HepG2 (cell line): ENCODE measurements around the gene IPO8. TPM values are rescaled to one million over a fixed set of nuclear protein-coding genes. Genes with fewer than 3 reads are reported as not detected.

Experiments
- ATAC-seq: fragments of 200-7000 bp; cut with Tn5 transposase; 3 replicates; pipeline ENCODE4 v1.9.1; 2020; ENCODE audit warnings: mild to moderate bottlenecking, moderate library complexity
- BruUV-seq: library from RNA; stranded (reverse); fragments of 400-500 nt; replicated peaks from 2 replicates; lab custom pipeline; 2021; lab: Mats Ljungman, UMichigan
- CTCF ChIA-PET: fragments of 300-600 bp; formaldehyde crosslinking; extraction: SDS; loops from one replicate; lab custom pipeline; 2021; ENCODE audit warnings: low total read pairs, inconsistent platforms, low intra/inter-chr PET ratio; lab: Yijun Ruan, JAX
- POLR2A ChIA-PET: fragments of 350-600 bp; sonication (Branson Sonifier 250); formaldehyde crosslinking; loops from one replicate; lab custom pipeline; 2020; ENCODE audit warnings: antibody characterized with exemption, inconsistent platforms; lab: Yijun Ruan, JAX
- DNase-seq: peaks from one replicate; pipeline ENCODE4 v3.0.0-alpha.2; 2015; ENCODE audit warnings: low spot score
- FAIRE-seq: peaks from 3 replicates; lab custom pipeline; 2011; peaks lifted over from hg19 to GRCh38; lab: Jason Lieb, UNC
- H2AFZ ChIP-seq: one replicate; pipeline ENCODE4 v1.6.1; 2011; ENCODE audit warnings: low read length, inconsistent platforms
- H3K27ac ChIP-seq: fragments of 300-600 bp; 3 replicates; pipeline ENCODE4 v1.8.0; 2011; ENCODE audit warnings: mixed run types, mild to moderate bottlenecking, mixed read lengths, low read length, inconsistent platforms; ENCODE audit not compliant: insufficient read depth; ENCODE audit errors: extremely low read length
- H3K27me3 ChIP-seq, 2 experiments: fragments of 200-600 bp in 1 of 2; 2 replicates in 1 of 2; 3 replicates in 1 of 2; pipeline versions ENCODE4 v1.6.0 to v1.8.0; 2011; ENCODE audit warnings: low read length in 2 of 2, mild to moderate bottlenecking in 2 of 2, moderate library complexity in 2 of 2, inconsistent platforms in 1 of 2; ENCODE audit not compliant: insufficient read depth in 2 of 2, control insufficient read depth in 1 of 2
- H3K36me3 ChIP-seq, 2 experiments: fragments of 200-600 bp in 1 of 2; replicated peaks in 1 of 2; 2 replicates in 1 of 2; 3 replicates in 1 of 2; pipeline versions ENCODE4 v1.5.1 to v1.8.0; 2011; ENCODE audit warnings: low read length in 2 of 2, inconsistent platforms in 1 of 2; ENCODE audit not compliant: insufficient read depth in 2 of 2, control insufficient read depth in 1 of 2
- H3K4me1 ChIP-seq: 2 replicates; pipeline ENCODE4 v1.5.1; 2012; ENCODE audit warnings: low read length, inconsistent platforms; ENCODE audit not compliant: insufficient read depth
- H3K4me2 ChIP-seq: 2 replicates; pipeline ENCODE4 v1.6.0; 2011; ENCODE audit warnings: low read depth, low read length, inconsistent platforms
- H3K4me3 ChIP-seq, 3 experiments: fragments of 200-600 bp in 1 of 3; sonication (generic), shearing (Covaris generic) in 1 of 3; replicated peaks in 1 of 3; 2 replicates each; pipeline ENCODE4 v1.5.1; 2011 to 2016; ENCODE audit warnings: low read length in 3 of 3, inconsistent platforms in 2 of 3, low read depth in 2 of 3, mild to moderate bottlenecking in 2 of 3, control low read depth in 1 of 3, mixed read lengths in 1 of 3; ENCODE audit not compliant: insufficient read depth in 1 of 3
- H3K79me2 ChIP-seq: one replicate; pipeline ENCODE4 v1.6.1; 2011; ENCODE audit warnings: low read length, inconsistent platforms; ENCODE audit not compliant: insufficient read depth
- H3K9ac ChIP-seq: 2 replicates; pipeline ENCODE4 v1.6.0; 2011; ENCODE audit warnings: mild to moderate bottlenecking, low read depth, low read length, inconsistent platforms; ENCODE audit not compliant: insufficient read depth
- H3K9me3 ChIP-seq: 2 replicates; pipeline ENCODE4 v1.5.1; 2012; ENCODE audit warnings: mild to moderate bottlenecking, low read length
- H4K20me1 ChIP-seq: 2 replicates; pipeline ENCODE4 v1.6.0; 2011; ENCODE audit warnings: inconsistent platforms, mild to moderate bottlenecking, low read length, moderate library complexity; ENCODE audit not compliant: insufficient read depth
- ARHGAP35 ChIP-seq: sonication (generic); formaldehyde crosslinking; IDR thresholded peaks from 2 replicates; pipeline ENCODE4 v1.9.0; 2022; ENCODE audit warnings: mild to moderate bottlenecking, inconsistent platforms, moderate library complexity, missing genetic modification reagents, borderline replicate concordance
- MAFF ChIP-seq: IDR thresholded peaks from 2 replicates; pipeline ENCODE4 v1.6.1; 2011; ENCODE audit warnings: low read depth, low read length, improper control_type of control experiment
- MED1 ChIP-seq: sonication (generic); formaldehyde crosslinking; IDR thresholded peaks from 2 replicates; pipeline ENCODE4 v1.4.0; 2020; ENCODE audit warnings: missing genetic modification reagents
- MIER3 ChIP-seq: IDR thresholded peaks from 2 replicates; pipeline ENCODE4 v1.6.1; 2016; ENCODE audit warnings: missing compliant biosample characterization, borderline replicate concordance
- NFAT5 ChIP-seq: sonication (generic); formaldehyde crosslinking; IDR thresholded peaks from 2 replicates; pipeline ENCODE4 v1.4.0; 2020; ENCODE audit warnings: missing genetic modification reagents
- NFYC ChIP-seq: IDR thresholded peaks from 2 replicates; pipeline ENCODE4 v1.6.1; 2016; ENCODE audit warnings: missing genetic modification reagents, missing compliant biosample characterization
- RFXANK ChIP-seq: IDR thresholded peaks from 2 replicates; pipeline ENCODE4 v1.6.1; 2016
- SIX4 ChIP-seq: sonication (generic); formaldehyde crosslinking; IDR thresholded peaks from 2 replicates; pipeline ENCODE4 v1.4.0; 2020; ENCODE audit warnings: missing genetic modification reagents
- ZNF224 ChIP-seq: sonication (generic); formaldehyde crosslinking; IDR thresholded peaks from 2 replicates; pipeline ENCODE4 v1.5.0; 2020; ENCODE audit warnings: mild to moderate bottlenecking, missing genetic modification reagents
- ZNF512 ChIP-seq: sonication (generic); formaldehyde crosslinking; IDR thresholded peaks from 2 replicates; pipeline ENCODE4 v1.4.0; 2020; ENCODE audit warnings: mild to moderate bottlenecking, missing genetic modification reagents
- ZNF607 ChIP-seq: sonication (generic); formaldehyde crosslinking; IDR thresholded peaks from 2 replicates; pipeline ENCODE4 v1.5.1; 2020; ENCODE audit warnings: missing genetic modification reagents, mild to moderate bottlenecking, borderline replicate concordance
- ZNF646 ChIP-seq: sonication (generic); formaldehyde crosslinking; IDR thresholded peaks from 2 replicates; pipeline ENCODE4 v1.9.0; 2021; ENCODE audit warnings: mild to moderate bottlenecking, missing genetic modification reagents
- ZSCAN25 ChIP-seq: sonication (generic); formaldehyde crosslinking; IDR thresholded peaks from 2 replicates; pipeline ENCODE4 v1.8.0; 2022; ENCODE audit warnings: mild to moderate bottlenecking, missing genetic modification reagents
- WGBS: methylation state at CpG from one replicate; pipeline ENCODE4 v1.1.6; 2017; ENCODE audit warnings: low lambda C conversion rate; 5-methylcytosine and 5-hydroxymethylcytosine counted together
- in situ Hi-C: cut with HindIII; loops from 2 replicates; pipeline ENCODE4 v1.10.0; 2017; ENCODE audit warnings: low pct_unique_long_range_greater_than_20kb; ENCODE audit not compliant: extremely low pct_ligation_motif_present
- intact Hi-C: fragments of 100-400 bp; cut with micrococcal nuclease; formaldehyde crosslinking; loops from one replicate; pipeline ENCODE4 v1.10.0; 2022; ENCODE audit not compliant: unreplicated experiment
- polyA plus RNA-seq, 8 experiments: library from polyadenylated mRNA; depleted of rRNA in 3 of 8; stranded (reverse) in 7 of 8; unstranded in 1 of 8; fragments of >200 nt; fragmentation: Illumina TruSeq in 4 of 8; extraction: Trizol in 4 of 8; gene quantifications; 2 replicates each; pipeline versions ENCODE4 v1.2.1 to v1.2.3, GENCODE V29; 2011 to 2016; ENCODE audit warnings: low read depth in 4 of 8, missing spikeins in 1 of 8, mixed read lengths in 1 of 8; ENCODE audit not compliant: insufficient read depth in 1 of 8
- total RNA-seq, 5 experiments: library from RNA; depleted of rRNA; stranded (reverse); fragments of >200 nt; fragmentation: Illumina TruSeq; extraction: Trizol; gene quantifications; 2 replicates each; pipeline ENCODE4 v1.2.3, GENCODE V29; 2016; ENCODE audit warnings: low read depth in 1 of 5

Gene IPO8
- total and polyA plus RNA-seq, 2 of the 13 experiments (the other 11 are each of a cell fraction or from before 2014, with no cell fraction given) = 6.3 to 21.8 TPM

- ATAC-seq = no peak
- Histone ChIP-seq H3K4me3 (no peak overlapping the region), H3K79me2 (no peaks in the 10 kb centered on the region), H3K4me2 (no peak overlapping the region), H3K27me3 (no peaks in the 10 kb centered on the region; a peak in 1 of 5 replicates), H3K27ac (no peak overlapping the region), H4K20me1 (no peaks in the 10 kb centered on the region), H3K9me3 (no peaks in the 10 kb centered on the region), H2AFZ (no peak overlapping the region), H3K9ac (no peak overlapping the region), H3K36me3 (peaks cover 2 to 31% of the 10 kb centered on the region in 2 experiments; a peak in 4 of 5 replicates), H3K4me1 (peaks cover 6% of the 10 kb centered on the region)
- 100% methylated on average over 6 of the region's 6 CpGs for WGBS
- in situ Hi-C loops (no loop called here), intact Hi-C loops (no loop called here)
- ChIA-PET CTCF (no interaction called here), POLR2A (no interaction called here)
- no TSS peak for BruUV-seq
- FAIRE-seq = no peak
- DNase-seq = no peak
- TF ChIP-seq SIX4 (CRISPR knock-in tag) (no peak), ZSCAN25 (CRISPR knock-in tag) (no peak), RFXANK (CRISPR knock-in tag) (no peak), ZNF646 (no peak), NFYC (CRISPR knock-in tag) (no peak), ZNF607 (CRISPR knock-in tag) (no peak), ZNF512 (CRISPR knock-in tag) (no peak), ARHGAP35 (no peak), MED1 (CRISPR knock-in tag) (no peak), MAFF (no peak), NFAT5 (CRISPR knock-in tag) (no peak), MIER3 (CRISPR knock-in tag) (no peak), ZNF224 (no peak)
Observed at GRCh38 chr12:30631740-30632139, 63.9 kb downstream of the IPO8 start.
